GM12801 (cell line): Measurements from ENCODE around the gene CDK7.

Experiments
- CTCF ChIP-seq: IDR thresholded peaks from one replicate; pipeline ENCODE4 v1.5.1; 2011; ENCODE audit warnings: control low read depth; ENCODE audit not compliant: insufficient read length; ENCODE audit errors: extremely low read depth

CDK7 gene

DNA sequence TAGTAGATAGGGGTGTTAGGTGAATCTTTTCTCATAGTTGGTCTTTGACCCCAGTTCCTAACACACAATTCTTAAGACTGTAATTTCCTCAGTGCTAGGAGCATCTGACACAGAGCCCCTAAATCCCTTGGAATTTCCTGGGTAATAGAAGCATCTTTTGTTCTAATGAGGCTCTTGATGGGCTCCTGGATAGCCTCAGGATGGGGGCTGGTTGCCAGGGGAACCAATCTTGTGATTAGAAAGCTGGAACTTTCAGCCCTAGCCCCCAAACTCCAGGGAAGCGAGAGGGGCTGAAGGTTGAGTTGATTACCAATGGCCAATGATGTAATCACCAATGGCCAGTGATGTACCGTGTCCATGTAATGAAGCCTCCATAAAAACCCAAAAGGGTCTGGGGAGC is 53.4 kb downstream of the CDK7 start:
- no peak for TF ChIP-seq CTCF

GRCh38 chr5:69288688-69289087 is 54.0 kb downstream of the CDK7 start:
- TF ChIP-seq CTCF = no peak

- no peak for TF ChIP-seq CTCF
Observed at GRCh38 chr5:69292306-69292705, 57.6 kb downstream of the CDK7 start.

GRCh38 chr5:69293882-69294281 is 59.2 kb downstream of the CDK7 start:
- TF ChIP-seq CTCF = no peak

- no peak for TF ChIP-seq CTCF
Observed at GRCh38 chr5:69295088-69295754, 60.5 kb downstream of the CDK7 start.

DNA sequence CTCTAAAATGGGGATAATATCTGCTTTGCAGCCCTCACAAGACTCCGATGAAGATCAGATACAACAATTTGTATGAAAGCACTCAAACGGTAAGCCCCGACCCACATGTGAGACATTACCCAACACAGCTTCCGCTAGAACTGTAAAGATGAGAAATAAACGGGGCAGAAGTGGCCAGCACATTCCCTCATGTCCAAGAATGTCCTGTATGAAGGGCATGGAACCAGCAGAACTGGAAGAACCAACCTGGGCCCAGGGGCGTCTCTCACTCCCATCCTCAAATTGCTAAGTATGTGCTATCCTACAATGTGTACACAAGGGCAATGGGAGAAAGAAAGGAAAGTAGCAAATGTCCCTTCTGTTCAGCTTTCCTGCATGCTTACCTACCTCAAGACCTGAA is 64.9 kb downstream of the CDK7 start:
- TF ChIP-seq CTCF = no peak

DNA sequence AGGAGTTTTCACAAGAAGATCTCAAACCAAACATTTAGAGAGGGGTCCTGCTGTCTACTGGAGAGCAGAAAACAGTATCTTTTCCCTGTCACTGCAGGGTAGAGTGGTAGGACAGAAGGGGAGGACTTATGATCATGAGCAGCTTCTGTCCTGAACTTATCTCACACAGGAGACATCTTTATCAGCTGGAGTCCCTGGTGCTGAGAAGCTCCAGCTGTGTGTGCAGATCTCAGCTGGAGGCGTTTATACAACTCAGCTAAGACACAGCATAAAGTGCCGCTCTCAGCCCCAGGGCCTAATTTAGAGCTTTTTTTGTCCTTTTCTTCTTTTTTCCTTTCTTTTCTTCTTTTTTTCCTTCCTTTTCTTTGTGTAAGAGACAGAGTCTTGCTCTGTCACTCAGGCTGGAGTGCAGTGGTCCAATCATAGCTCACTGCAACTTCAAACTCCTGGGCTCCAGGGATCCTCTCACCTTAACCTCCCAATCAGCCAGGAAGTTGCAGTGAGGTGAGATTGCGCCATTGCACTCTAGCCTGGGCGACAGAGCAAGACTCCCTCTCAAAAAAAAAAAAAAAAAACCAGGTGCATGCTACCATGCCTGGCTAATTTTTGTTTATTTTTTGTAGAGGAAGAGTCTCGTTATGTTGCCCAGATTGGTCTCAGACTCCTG is 66.0 kb downstream of the CDK7 start:
- no peak for TF ChIP-seq CTCF
